Measurements from ENCODE around the gene TMEM125.

TMEM125 gene

GRCh38 chr1:43267818-43268425, 1.9 kb upstream of the TMEM125 start:
- no peak overlapping the region for H3K9ac ChIP-seq (ENCODE audit: low read depth, low read length)
- peaks cover 17% of the 10 kb centered on the region for H3K9me3 ChIP-seq (ENCODE audit: insufficient read depth, low read depth, low read length)
- no peak overlapping the region for H3K4me3 ChIP-seq (ENCODE audit: low read length)
- WGBS = 88% methylated on average over 2 of the region's 3 CpGs
- H3K27ac ChIP-seq (ENCODE audit: low read depth, low read length) = no peak overlapping the region
- H3K36me3 ChIP-seq (ENCODE audit: insufficient read depth, low read length) = no peaks in the 10 kb centered on the region
- H3K4me1 ChIP-seq (ENCODE audit: insufficient read depth, low read length) = peaks cover 14% of the 10 kb centered on the region
- H3K27me3 ChIP-seq (ENCODE audit: insufficient read depth, low read length) = no peaks in the 10 kb centered on the region

GRCh38 chr1:43270421-43271095, 775 bp downstream of the TMEM125 start:
- Histone ChIP-seq H3K36me3 (ENCODE audit: insufficient read depth, low read length) (no peaks in the 10 kb centered on the region; the same call in 1 of the 2 replicates), H3K9ac (ENCODE audit: low read depth, low read length) (peak overlapping the region; percentile 24), H3K9me3 (ENCODE audit: insufficient read depth, low read depth, low read length) (no peaks in the 10 kb centered on the region), H3K27ac (ENCODE audit: low read depth, low read length) (peak overlapping the region; percentile 63; the same call in 1 of the 2 replicates), H3K4me3 (ENCODE audit: low read length) (peak overlapping the region; percentile 59), H3K4me1 (ENCODE audit: insufficient read depth, low read length) (peaks cover 17% of the 10 kb centered on the region), H3K27me3 (ENCODE audit: insufficient read depth, low read length) (no peaks in the 10 kb centered on the region)
- 8% methylated on average over 29 of the region's 29 CpGs for WGBS

- no peaks in the 10 kb centered on the region for H3K9me3 ChIP-seq (ENCODE audit: insufficient read depth, low read depth, low read length)
- WGBS = 62% methylated on average over 12 of the region's 12 CpGs
- H3K9ac ChIP-seq (ENCODE audit: low read depth, low read length) = peak overlapping the region; percentile 24
- no peaks in the 10 kb centered on the region; the same call in 1 of the 2 replicates for H3K36me3 ChIP-seq (ENCODE audit: insufficient read depth, low read length)
- H3K4me1 ChIP-seq (ENCODE audit: insufficient read depth, low read length) = peaks cover 17% of the 10 kb centered on the region
- H3K27me3 ChIP-seq (ENCODE audit: insufficient read depth, low read length) = no peaks in the 10 kb centered on the region
- H3K4me3 ChIP-seq (ENCODE audit: low read length) = peak overlapping the region; percentile 59
- H3K27ac ChIP-seq (ENCODE audit: low read depth, low read length) = no peak overlapping the region; the same call in 1 of the 2 replicates
These were observed 1.7 kb downstream of the TMEM125 start for GRCh38 chr1:43271186-43272118.

GRCh38 chr1:43272161-43272560, 2.4 kb downstream of the TMEM125 start:
- H3K36me3 ChIP-seq (ENCODE audit: insufficient read depth, low read length) = no peaks in the 10 kb centered on the region; the same call in 1 of the 2 replicates
- H3K27me3 ChIP-seq (ENCODE audit: insufficient read depth, low read length) = no peaks in the 10 kb centered on the region
- H3K4me1 ChIP-seq (ENCODE audit: insufficient read depth, low read length) = peaks cover 17% of the 10 kb centered on the region
- no peak overlapping the region for H3K9ac ChIP-seq (ENCODE audit: low read depth, low read length)
- H3K9me3 ChIP-seq (ENCODE audit: insufficient read depth, low read depth, low read length) = no peaks in the 10 kb centered on the region
- no peak overlapping the region for H3K4me3 ChIP-seq (ENCODE audit: low read length)
- no peak overlapping the region for H3K27ac ChIP-seq (ENCODE audit: low read depth, low read length)
- WGBS = 92% methylated on average over 9 of the region's 9 CpGs

GRCh38 chr1:43272576-43273571, 3.1 kb downstream of the TMEM125 start:
- Histone ChIP-seq H3K4me1 (ENCODE audit: insufficient read depth, low read length) (peaks cover 17% of the 10 kb centered on the region), H3K4me3 (ENCODE audit: low read length) (no peak overlapping the region), H3K9ac (ENCODE audit: low read depth, low read length) (no peak overlapping the region), H3K27ac (ENCODE audit: low read depth, low read length) (no peak overlapping the region), H3K27me3 (ENCODE audit: insufficient read depth, low read length) (no peaks in the 10 kb centered on the region), H3K9me3 (ENCODE audit: insufficient read depth, low read depth, low read length) (no peaks in the 10 kb centered on the region), H3K36me3 (ENCODE audit: insufficient read depth, low read length) (no peaks in the 10 kb centered on the region; the same call in 1 of the 2 replicates)
- WGBS = 97% methylated on average over 46 of the region's 46 CpGs

- no peaks in the 10 kb centered on the region; the same call in 1 of the 2 replicates for H3K36me3 ChIP-seq (ENCODE audit: insufficient read depth, low read length)
- WGBS = 95% methylated on average over 7 of the region's 7 CpGs
- H3K4me3 ChIP-seq (ENCODE audit: low read length) = no peak overlapping the region
- H3K4me1 ChIP-seq (ENCODE audit: insufficient read depth, low read length) = peaks cover 17% of the 10 kb centered on the region
- H3K9me3 ChIP-seq (ENCODE audit: insufficient read depth, low read depth, low read length) = no peaks in the 10 kb centered on the region
- H3K9ac ChIP-seq (ENCODE audit: low read depth, low read length) = no peak overlapping the region
- H3K27me3 ChIP-seq (ENCODE audit: insufficient read depth, low read length) = no peaks in the 10 kb centered on the region
- no peak overlapping the region for H3K27ac ChIP-seq (ENCODE audit: low read depth, low read length)
These were observed 3.9 kb downstream of the TMEM125 start for GRCh38 chr1:43273708-43274107.

- no peaks in the 10 kb centered on the region for H3K9me3 ChIP-seq (ENCODE audit: insufficient read depth, low read depth, low read length)
- H3K9ac ChIP-seq (ENCODE audit: low read depth, low read length) = no peak overlapping the region
- WGBS = 82% methylated on average over 11 of the region's 11 CpGs
- no peaks in the 10 kb centered on the region; the same call in 1 of the 2 replicates for H3K36me3 ChIP-seq (ENCODE audit: insufficient read depth, low read length)
- H3K4me1 ChIP-seq (ENCODE audit: insufficient read depth, low read length) = peaks cover 17% of the 10 kb centered on the region
- H3K27me3 ChIP-seq (ENCODE audit: insufficient read depth, low read length) = no peaks in the 10 kb centered on the region
- no peak overlapping the region for H3K4me3 ChIP-seq (ENCODE audit: low read length)
- no peak overlapping the region for H3K27ac ChIP-seq (ENCODE audit: low read depth, low read length)
These were observed 4.5 kb downstream of the TMEM125 start for GRCh38 chr1:43274125-43274803.

GRCh38 chr1:43274804-43275180, 5.0 kb downstream of the TMEM125 start:
- peaks cover 15% of the 10 kb centered on the region for H3K4me1 ChIP-seq (ENCODE audit: insufficient read depth, low read length)
- no peak overlapping the region for H3K27ac ChIP-seq (ENCODE audit: low read depth, low read length)
- WGBS = 81% methylated on average over 8 of the region's 8 CpGs
- no peak overlapping the region for H3K9ac ChIP-seq (ENCODE audit: low read depth, low read length)
- H3K9me3 ChIP-seq (ENCODE audit: insufficient read depth, low read depth, low read length) = no peaks in the 10 kb centered on the region
- H3K36me3 ChIP-seq (ENCODE audit: insufficient read depth, low read length) = no peaks in the 10 kb centered on the region; the same call in 1 of the 2 replicates
- no peak overlapping the region for H3K4me3 ChIP-seq (ENCODE audit: low read length)
- H3K27me3 ChIP-seq (ENCODE audit: insufficient read depth, low read length) = no peaks in the 10 kb centered on the region

GRCh38 chr1:43275826-43276620, 6.2 kb downstream of the TMEM125 start:
- Histone ChIP-seq H3K9me3 (ENCODE audit: insufficient read depth, low read depth, low read length) (no peaks in the 10 kb centered on the region), H3K27me3 (ENCODE audit: insufficient read depth, low read length) (no peaks in the 10 kb centered on the region), H3K9ac (ENCODE audit: low read depth, low read length) (no peak overlapping the region), H3K4me3 (ENCODE audit: low read length) (no peak overlapping the region), H3K36me3 (ENCODE audit: insufficient read depth, low read length) (no peaks in the 10 kb centered on the region; the same call in 1 of the 2 replicates), H3K4me1 (ENCODE audit: insufficient read depth, low read length) (peaks cover 11% of the 10 kb centered on the region), H3K27ac (ENCODE audit: low read depth, low read length) (no peak overlapping the region)
- 82% methylated on average over 12 of the region's 12 CpGs for WGBS

Data from HUES64 (cell line).